C4-2B (cell line): ENCODE results near the gene TRIM14.

ENCODE experiments used
- ZFX ChIP-seq: fragments of 450-650 bp; IDR thresholded peaks from 2 replicates; pipeline ENCODE4 v1.6.1; 2017
- TF ChIP-seq, protein P1 (sequence below): fragments of 450-650 bp; conservative IDR thresholded peaks from 2 replicates; pipeline ENCODE4 v1.5.1; 2017; ENCODE audit warnings: mild to moderate bottlenecking

GRCh38 chr9:98134702-98135557 lies 15.9 kb upstream of the TRIM14 start:
- TF ChIP-seq, protein P1, sequence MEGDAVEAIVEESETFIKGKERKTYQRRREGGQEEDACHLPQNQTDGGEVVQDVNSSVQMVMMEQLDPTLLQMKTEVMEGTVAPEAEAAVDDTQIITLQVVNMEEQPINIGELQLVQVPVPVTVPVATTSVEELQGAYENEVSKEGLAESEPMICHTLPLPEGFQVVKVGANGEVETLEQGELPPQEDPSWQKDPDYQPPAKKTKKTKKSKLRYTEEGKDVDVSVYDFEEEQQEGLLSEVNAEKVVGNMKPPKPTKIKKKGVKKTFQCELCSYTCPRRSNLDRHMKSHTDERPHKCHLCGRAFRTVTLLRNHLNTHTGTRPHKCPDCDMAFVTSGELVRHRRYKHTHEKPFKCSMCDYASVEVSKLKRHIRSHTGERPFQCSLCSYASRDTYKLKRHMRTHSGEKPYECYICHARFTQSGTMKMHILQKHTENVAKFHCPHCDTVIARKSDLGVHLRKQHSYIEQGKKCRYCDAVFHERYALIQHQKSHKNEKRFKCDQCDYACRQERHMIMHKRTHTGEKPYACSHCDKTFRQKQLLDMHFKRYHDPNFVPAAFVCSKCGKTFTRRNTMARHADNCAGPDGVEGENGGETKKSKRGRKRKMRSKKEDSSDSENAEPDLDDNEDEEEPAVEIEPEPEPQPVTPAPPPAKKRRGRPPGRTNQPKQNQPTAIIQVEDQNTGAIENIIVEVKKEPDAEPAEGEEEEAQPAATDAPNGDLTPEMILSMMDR, result no peak
- no peak for TF ChIP-seq ZFX
